HepG2 (cell line): ENCODE data around the gene TGM5.

ENCODE experiments used
- POLR2A ChIP-seq, 2 experiments: IDR thresholded peaks; 2 replicates each; pipeline ENCODE4 v1.6.1; 2011; ENCODE audit warnings: low read depth in 2 of 2, low read length in 2 of 2, mild to moderate bottlenecking in 1 of 2, moderate library complexity in 1 of 2; ENCODE audit not compliant: insufficient read depth in 1 of 2
- SMC3 ChIP-seq: IDR thresholded peaks from 2 replicates; pipeline ENCODE4 v1.6.1; 2011; ENCODE audit warnings: low read length, improper control_type of control experiment

DNA sequence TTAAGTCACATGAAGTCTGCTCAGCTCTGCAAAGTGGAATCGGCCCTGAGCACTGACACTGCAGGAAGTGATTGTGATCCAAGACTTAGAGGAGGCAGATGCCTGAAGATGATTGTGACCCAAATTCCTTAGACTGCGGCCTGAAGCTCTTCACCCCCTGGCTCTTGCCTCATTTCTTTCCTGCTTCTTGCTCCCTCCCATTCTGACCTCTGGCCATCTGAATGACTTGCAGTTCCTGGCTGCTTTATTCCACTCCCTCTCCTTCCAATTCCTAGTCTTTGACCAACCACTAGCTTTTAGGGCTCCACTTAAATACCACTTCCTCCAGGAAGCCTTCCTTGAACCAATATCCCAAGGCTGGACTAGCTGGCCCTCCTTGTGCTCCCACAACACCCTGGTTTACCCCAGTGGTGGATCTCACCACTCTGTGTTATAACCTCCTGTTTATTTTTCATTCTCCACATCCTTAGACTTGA is 36.0 kb downstream of the TGM5 start:
- TF ChIP-seq SMC3 (no peak), POLR2A (IDR thresholded peaks at IDR 0.05; ENCODE audit: insufficient read depth in 1 of 2, low read depth in 2 of 2, low read length in 2 of 2) (no peak)
